Amygdala (tissue), 56 donors: ENCODE data around the gene GARIN5A.
A peak's percentile ranks its signal among the peaks of the same experiment; 100 is the strongest.

ENCODE experiments used
- DNase-seq, 56 donors: peaks; one replicate each; lab custom pipeline; 2025; lab: John Stamatoyannopoulos, UW

GARIN5A gene

DNA sequence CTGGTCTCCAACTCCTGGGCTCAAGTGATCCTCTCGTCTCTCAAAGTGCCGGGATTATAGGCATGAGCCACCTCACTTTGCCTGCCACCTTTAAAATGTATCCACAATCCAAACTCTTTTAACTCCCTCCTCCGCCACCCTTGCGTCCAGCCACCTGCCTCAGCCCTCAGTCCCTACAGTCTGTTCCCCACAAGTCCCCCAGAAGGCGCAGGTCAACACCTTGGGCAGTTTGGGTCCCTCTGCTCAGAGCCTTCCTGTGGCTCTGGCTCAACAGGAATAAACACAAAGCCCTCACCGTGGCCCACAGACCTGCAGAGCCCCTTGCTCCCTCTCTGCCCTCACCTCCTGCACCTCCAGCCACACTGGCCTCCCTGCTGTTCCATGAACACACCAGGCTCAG is 7.8 kb downstream of the GARIN5A start:
- DNase-seq: no peak

DNA sequence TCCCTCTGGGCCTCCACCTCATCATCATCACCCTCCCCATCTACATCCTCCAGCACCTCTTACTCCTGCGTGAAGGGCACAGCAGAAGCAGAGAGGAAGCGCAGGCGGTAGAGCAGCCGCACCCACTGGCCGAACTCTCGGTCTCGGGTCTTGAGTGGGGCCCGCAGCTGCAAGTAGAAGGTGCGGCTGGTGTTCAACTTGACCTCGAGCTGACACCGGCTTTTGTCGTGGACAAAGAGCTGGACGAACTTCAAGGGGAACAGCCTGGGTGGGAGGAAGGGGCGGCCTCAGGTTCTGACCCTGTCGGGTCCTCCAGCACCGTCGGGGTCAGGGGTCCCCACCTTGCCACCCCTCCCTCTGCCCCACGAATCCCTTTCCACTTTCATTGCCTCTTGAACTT is 9.1 kb downstream of the GARIN5A start:
- no peak for DNase-seq

DNA sequence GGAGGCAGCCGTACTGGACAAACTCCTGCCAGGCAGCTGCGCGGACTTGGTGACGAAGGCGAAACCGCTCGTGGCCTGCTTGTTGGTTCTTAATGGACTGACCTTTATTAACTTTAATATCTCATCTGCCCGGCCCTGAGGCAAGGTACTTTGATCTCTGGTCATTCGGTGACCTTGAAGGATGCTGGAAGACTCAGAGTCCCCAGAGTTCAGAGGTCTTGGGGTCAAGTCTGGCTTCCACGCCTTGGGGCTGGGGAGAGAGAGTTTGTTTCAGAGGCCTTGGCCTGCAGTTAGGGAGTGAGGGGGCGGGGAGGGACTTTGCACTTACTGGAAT is 10.0 kb downstream of the GARIN5A start:
- DNase-seq: no peak

DNA sequence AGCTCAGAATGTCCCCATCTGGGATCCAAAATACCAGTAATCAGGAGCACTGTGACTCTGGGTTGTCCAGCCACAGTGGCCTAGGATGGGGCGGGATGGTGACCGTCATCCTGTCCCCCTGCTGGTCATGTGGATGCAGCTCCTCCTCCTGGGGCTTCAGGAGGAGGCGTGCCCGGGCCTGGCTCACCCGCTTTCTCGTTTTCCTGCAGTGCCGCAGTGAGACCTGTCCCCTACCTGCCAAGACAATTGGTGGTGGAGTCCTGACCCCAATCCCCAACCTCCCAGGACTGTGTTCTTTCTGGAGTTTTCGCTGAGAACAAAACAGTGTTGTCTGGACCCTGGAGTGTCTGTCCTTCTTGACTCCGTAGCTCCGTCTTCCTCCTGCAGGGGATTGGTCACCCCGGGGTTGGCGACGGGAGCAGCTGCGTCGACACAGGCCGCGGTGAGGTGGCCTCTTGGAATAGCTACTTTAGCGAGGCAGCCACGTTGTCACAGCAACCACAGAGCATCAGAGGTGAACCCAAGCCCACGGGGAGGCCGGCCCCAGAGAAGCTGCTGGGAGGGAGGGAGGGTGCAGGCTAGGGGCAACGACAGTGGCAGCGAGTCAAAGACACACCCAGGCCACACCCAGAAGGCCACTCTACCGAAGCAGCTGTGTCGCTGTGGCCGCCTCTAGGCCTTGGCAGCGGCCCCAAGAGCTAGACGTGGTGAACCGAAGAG is 10.5 kb downstream of the GARIN5A start:
- DNase-seq: no peak

DNA sequence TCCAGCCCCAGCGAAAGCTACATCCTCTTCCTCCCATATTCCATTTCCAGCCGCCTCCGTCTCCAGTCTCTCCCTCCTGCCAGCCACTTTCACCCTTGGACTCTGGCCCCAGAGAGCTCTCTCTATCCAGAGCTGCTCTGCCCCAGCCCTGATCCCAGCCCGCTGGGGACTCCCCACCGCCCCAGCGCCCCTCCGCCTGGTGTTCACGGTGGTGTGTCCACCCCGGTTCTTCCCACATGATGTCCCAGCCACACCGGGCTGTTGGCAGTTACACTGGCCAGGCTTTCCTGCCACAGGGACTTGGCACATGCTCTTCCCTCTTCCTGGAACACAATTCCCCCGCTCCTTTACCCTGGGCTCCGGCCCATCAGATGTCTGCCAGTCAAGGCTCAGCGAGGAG is 11.6 kb downstream of the GARIN5A start:
- DNase-seq: no peak

DNA sequence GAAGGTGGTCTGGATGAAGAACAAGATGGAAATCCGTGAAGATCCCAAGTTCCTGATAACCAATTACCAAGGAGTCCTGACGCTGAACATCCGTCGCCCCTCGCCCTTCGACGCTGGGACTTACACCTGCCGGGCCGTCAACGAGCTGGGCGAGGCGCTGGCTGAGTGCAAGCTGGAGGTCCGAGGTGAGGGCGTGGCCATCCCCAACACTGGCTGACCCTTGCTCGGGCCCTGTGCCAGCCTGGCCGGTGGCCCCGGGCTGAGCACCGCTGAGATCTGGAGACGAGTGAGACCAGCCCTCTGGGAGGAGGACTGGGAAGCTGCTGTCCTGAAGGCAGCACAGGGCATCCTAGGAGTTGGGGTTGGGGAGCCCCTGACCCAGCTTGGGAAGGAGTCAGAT is 12.3 kb downstream of the GARIN5A start:
- DNase-seq: no peak

DNA sequence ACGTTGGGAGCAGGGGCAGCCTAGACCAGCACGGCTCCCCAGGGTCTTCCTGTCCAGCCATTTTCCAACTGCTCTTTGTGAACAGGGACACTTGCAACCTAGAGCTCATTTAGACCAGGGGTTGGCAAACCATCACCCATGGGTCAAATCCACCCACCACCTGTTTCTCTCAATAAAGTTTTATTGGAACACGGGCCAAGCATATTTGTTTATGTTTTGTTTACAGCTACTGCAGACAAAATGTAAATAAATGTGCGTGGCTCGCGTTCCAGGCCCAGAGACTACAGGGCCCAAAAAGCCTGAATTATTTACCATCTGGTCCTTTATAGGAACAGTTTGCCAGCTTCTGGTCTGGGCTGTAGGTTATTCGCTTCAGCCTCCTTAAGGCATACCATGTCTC is 13.7 kb downstream of the GARIN5A start:
- no peak for DNase-seq

DNA sequence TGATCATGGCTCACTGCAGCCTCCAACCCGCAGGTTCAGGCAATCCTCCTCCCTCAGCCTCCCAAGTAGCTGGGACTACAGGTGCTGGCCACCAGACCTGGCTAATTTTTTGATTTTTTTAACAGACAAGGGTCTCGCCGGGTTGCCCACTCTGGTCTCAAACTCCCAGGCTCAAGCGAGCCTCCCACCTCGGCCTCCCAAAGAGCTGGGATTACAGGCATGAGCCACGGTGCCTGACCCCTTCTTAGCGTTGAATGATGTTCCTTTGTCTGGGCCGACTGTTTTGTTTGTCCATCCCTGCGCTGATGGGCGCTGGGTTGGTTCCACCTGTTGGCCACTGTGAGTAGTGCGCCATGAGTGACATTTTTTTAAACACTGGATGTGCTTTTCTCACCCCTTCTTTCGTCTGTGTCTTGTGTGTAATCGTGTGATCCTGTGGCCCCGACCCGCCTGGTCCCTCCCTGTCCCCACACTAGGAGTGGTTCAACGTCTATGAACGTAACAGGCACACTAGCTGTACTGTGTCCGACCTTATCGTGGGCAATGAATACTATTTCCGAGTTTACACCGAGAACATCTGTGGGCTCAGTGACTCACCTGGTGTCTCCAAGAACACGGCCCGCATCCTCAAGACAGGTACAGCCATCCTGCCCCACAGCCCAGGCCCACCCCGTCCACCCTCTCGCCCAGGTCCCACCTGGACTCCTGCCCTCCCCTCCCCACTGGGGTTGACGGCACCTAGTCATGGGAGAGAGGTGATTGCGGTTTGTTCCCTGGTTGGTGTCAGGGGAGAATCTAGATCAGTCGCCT is 15.4 kb downstream of the GARIN5A start:
- DNase-seq: peak in 36 of 56 donors; percentile 5 to 67 (median 22)

DNA sequence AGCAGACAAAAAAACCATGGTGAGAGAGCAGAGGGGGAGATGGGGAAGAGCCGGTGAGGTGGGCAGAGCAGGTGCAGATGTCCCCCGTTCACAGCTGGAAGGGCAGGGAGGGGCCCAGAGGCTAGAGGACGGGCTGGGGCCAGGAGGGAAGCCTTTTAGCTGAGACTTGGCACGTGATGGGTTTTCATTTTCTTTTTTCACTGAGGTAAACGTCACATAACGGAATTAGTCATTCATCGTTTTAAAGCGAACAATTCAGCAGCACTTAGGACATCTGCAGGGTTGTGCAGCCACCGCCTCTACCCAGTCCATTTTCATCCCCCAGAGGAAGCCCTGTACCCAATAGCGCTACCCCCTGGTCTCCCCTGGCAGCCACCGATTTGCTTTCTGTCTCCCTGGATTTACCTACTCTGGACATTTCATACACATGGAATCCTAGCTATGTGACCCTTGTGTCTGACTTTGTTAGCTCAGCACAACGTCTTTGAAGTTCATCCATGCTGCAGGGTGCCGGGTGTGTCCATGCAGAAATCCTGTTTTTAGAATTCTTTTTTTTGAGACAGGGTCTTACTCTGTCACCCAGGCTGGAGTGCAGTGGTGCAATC is 16.4 kb downstream of the GARIN5A start:
- no peak for DNase-seq

DNA sequence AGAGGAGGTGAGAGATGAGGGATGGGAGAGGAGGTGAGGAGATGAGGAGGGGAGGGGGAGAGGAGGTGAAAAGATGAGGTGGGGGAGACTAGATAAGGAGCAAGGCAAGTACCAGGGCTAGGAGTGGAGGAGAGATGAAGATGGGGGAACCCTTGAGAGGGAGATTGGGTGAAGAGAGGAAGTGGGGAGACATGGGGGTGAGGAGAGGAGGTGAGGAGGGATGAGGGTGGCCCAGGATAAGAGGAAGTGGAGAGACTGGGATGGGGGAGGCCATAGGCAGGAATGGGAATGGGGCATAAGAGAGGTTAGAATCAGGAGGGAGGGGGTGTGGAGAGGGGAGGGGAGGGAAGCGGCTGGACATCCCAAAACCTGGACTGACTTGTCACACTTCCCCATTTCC is 17.0 kb downstream of the GARIN5A start:
- DNase-seq: no peak

DNA sequence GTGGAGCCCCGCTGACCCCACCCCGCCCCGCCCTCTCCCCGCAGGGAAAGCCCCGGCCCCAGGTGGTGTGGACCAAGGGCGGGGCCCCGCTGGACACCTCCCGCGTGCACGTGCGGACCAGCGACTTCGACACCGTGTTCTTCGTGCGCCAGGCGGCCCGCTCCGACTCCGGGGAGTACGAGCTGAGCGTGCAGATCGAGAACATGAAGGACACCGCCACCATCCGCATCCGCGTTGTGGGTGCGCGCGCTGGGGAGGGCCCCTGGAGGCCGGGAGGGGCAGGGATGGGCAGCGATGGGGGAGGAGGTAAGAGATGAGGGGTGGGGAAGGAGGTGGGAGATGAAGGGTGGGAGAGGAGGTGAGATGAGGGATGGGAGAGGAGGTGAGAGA is 17.6 kb downstream of the GARIN5A start:
- DNase-seq: no peak

DNA sequence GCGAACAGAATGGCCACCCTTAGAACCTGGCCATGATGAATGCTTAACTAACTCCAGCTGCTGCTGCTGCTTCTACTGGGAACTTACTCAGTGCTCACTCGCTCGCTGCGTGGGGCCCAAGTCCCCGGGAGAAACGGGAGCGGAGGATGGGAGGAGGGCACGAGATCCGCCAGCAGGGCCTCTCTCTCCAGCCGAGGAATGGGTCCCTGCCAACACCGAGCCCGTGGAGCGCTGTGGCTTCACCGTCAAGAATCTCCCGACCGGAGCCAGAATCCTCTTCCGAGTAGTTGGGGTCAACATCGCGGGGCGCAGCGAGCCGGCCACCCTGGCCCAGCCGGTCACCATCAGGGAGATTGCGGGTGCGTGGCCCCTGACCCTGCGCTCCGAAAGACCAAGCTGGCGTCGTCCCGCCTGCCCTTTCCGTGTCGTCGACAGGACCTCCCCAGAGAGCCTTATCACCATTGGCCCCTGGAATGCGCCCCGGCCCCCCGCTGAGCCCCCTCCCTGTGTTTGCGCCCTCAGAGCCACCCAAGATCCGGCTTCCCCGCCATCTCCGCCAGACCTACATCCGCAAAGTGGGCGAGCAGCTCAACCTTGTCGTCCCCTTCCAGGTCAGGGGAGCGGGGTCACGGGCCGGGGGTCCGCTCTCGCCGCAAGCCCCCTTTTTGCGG is 18.1 kb downstream of the GARIN5A start:
- no peak for DNase-seq

DNA sequence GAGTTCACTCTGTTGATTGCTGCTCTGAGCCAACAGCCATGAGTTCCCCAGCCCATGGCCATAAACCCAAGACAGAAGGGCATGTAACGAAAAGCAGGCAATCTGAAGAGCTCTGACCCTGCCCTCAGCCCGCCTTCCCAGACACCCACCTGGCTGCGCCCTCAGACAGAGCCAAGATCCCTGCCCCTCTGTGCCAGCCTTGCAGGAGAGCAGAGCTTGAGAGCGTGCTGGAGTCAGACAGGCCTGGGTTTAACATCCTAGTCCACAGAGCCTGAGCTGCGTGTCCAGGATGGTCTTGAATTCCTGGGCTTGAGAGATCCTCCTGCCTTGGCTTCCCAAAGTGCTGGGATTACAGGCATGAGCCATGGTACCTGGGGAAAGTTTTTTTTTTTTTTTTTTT is 19.3 kb downstream of the GARIN5A start:
- no peak for DNase-seq

DNA sequence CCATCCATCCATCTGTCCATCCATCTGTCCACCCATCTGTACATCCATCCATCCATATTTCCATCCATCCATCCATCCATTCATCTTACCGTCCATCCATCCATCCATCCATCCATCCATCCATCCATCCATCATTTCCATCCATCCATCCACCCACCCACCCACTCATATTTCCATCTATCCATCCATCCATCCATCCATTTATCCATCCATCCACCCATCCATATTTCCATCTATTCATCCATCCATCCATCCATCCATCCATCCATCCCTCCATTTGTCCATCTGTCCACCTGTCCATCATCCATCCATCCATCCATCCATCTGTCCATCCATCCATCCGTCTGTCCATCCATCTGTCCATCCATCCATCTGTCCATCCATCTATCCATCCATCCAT is 20.7 kb downstream of the GARIN5A start:
- no peak for DNase-seq

DNA sequence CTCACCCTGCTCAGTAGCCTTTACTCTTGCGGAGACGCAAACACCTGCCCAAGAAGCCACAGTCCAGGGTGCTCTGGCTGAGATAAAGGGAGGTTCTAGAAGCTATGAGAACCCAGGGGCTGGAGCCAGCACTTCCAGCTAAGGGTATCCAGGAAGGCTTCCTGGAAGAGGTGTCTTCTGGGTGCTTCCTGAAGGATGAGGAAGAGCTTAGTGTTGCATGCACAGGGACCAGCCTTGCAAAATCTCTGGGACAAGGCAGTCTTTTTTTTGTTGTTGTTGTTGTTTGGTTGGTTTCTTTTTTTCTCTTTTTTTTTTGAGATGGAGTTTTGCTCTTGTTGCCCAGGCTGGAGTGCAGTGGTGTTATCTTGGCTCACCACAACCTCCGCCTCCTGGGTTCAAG is 23.4 kb downstream of the GARIN5A start:
- DNase-seq: no peak

DNA sequence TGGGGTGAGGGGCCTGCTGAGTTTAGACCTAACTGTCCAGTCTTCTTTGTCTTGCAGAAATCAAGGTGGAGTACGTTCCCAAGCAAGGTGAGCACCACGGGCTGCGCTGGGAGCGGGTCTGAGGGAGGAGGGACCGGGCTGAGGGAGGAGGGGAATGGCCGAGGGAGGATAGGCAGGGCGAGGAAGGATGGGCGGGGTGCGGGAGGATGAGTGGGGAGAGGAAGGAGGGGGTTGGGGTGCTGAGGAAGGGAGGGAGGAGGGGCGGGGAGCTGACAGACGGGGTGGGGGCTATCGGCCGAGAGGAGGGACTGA is 25.5 kb downstream of the GARIN5A start:
- DNase-seq: no peak

DNA sequence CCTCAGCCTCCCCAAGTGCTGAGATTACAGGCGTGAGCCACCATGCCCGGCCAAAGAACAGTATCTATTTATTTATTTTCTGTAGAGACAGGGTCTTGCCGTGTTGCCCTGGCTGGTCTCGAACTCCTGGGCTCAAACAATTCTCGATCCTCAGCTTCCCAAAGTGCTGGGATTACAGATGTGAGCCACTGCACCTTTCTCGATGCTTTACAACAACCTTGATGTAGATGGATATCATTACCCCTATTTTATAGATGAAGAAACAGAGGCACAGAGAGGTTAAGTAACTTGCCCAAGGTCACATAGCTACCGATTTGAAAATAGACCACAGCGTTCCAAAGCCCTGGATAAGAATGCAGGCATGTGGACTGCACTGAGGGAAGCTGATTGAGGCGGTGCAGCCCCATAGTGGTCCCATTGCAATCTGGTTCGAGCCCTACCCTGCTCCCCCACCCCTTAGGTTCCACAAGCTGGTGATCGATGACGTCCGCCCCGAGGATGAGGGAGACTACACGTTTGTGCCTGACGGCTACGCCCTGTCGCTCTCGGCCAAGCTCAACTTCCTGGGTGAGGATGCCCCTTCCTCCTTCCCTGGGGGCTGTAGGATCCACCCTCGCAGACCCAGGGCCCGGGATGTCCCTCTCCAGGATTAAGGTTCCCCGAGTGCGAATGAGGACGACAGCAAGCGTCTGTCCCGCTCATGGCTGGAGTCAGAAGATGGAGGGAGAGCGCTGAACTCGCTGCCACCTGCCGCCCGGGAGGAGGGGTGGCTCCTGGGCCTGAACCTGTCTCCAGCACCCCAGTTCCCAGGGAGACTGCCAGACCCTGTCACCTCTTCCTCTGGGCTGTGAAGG is 26.1 kb downstream of the GARIN5A start:
- DNase-seq: no peak

DNA sequence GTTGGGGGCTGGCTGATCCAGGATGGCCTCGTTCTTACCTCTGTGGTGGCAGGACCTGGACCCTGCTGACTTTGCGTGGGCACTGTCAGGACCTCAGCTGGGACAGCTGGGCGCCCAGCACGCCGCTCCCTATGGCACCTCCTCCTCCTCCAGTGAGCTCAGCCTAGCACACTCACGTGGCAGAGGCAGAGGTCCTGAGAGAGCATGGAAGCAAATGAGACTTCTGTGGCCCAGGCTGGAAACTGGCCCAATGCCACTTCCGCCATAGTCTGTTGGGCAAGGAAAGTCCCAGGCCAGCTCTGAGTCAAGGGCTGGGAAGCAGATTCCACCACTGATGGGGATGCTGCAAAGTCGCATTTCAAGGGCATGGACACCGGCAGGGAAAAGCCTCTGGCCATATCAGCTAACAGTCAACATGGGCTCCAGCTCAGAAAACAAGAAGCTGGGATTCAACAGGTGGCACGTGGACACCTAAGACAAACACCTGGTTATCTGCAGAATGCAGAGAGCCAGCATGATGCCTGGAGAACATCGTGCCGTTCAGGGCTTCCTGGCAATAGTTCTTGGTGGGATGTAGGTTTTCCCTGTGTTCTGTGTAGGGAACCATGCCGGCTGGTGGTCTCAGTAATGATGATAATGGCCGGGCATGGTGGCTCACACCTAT is 27.3 kb downstream of the GARIN5A start:
- DNase-seq: no peak

DNA sequence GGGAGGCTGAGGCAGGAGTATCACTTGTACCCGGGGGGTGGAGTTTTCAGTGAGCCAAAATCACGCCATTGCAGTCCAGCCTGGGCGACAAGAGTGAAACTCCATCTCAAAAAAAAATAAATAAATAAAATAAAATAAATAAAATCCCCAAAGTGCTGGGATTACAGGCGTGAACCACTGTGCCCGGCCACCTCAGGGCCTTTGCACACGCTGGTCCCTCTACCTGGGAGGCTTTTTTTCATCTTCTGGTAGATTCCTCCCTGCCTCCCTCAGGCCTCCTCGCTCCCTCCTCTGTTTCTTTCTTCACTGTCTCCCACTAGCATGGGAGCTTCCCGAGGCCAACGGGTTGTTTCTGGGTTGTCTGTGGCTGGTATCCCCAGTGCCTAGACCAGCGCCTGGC is 28.9 kb downstream of the GARIN5A start:
- no peak for DNase-seq

DNA sequence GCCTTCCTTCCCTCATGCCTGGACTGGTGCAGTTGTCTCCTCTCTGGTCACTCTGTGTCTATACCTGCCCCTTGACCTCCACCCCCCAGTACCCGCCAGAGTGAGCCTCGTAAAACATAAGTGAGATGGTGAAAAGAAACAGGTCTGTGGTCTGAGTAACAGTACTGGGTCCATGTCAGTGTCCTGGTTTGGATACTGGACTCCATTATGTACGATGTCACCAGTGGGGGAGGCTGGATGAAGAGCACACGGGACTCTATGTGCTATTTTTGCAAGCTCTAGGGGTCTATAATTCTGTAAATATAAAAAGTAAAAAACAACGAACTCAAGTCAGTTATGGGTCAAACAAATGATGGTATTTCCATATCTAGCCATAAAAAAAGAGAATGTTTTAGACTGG is 29.6 kb downstream of the GARIN5A start:
- DNase-seq: no peak
